LHCN-M2 (cell line): ENCODE data around the gene HOOK1. TPM values are rescaled to one million over a fixed set of nuclear protein-coding genes. Genes with fewer than 3 reads are reported as not detected.
"Not testable (repeated sequence)": the region's sequence is repeated elsewhere in the genome, so short reads cannot be mapped to it uniquely, and the experiment has no call there.

Source experiments
- DNase-seq: peaks from one replicate; pipeline ENCODE4 v3.0.0-alpha.2; 2012; ENCODE audit warnings: low read depth
- total RNA-seq: library from RNA; depleted of rRNA; stranded (reverse); fragments of >200 nt; gene quantifications from 2 replicates; pipeline ENCODE4 v1.2.3, GENCODE V29; 2014

Gene HOOK1
- total RNA-seq, 1 experiment from 2014 or later, result 0.11 TPM

GRCh38 chr1:59819566-59820438 is 5.1 kb downstream of the HOOK1 start:
- peak; percentile 21 for DNase-seq

- DNase-seq, result no peak
These were observed 12.4 kb downstream of the HOOK1 start for GRCh38 chr1:59827055-59827643.

DNA sequence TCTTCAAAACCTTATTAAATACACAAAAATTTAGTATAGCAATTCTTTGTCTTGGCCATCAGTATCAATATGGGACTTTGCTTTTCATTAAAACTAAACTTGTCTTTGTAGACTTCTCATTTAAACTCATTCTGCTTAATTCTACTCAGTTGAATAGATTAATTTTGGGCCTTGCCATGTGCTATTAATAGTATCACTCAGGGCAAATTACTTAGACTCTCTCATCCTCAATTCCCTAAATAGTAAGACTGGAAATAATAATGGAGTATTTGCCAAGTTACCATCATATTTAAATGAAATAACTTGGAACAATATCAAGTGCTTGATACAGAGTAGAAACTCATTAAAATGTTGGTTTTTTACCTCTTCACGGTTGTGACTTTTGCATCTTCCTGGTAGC is 13.4 kb downstream of the HOOK1 start:
- no peak for DNase-seq

GRCh38 chr1:59831529-59831928 is 16.8 kb downstream of the HOOK1 start:
- DNase-seq, result no peak

GRCh38 chr1:59833022-59833421 is 18.3 kb downstream of the HOOK1 start:
- no peak for DNase-seq

DNA sequence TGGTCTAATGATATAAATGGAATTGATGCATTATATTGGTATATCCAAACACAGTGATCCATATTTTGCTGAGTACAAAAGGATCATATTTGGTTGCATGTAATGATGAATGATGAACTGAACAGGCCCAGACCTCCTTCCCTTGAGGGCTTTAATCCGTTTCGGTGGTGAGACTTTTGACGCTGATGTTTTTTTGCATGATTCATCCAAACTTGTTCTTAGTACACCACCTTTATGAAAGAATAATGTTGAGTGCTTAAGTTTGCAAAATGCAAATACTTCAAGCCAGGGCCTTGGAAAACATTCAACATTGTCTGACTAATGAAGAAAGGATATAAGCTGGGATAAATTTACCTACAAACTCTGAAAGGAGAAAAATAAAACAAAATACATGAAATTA is 19.2 kb downstream of the HOOK1 start:
- no peak for DNase-seq

- DNase-seq, result not testable (repeated sequence)
These were observed 23.1 kb downstream of the HOOK1 start for GRCh38 chr1:59837857-59838256.

- no peak for DNase-seq
These were observed 30.3 kb downstream of the HOOK1 start for GRCh38 chr1:59845091-59845490.

DNA sequence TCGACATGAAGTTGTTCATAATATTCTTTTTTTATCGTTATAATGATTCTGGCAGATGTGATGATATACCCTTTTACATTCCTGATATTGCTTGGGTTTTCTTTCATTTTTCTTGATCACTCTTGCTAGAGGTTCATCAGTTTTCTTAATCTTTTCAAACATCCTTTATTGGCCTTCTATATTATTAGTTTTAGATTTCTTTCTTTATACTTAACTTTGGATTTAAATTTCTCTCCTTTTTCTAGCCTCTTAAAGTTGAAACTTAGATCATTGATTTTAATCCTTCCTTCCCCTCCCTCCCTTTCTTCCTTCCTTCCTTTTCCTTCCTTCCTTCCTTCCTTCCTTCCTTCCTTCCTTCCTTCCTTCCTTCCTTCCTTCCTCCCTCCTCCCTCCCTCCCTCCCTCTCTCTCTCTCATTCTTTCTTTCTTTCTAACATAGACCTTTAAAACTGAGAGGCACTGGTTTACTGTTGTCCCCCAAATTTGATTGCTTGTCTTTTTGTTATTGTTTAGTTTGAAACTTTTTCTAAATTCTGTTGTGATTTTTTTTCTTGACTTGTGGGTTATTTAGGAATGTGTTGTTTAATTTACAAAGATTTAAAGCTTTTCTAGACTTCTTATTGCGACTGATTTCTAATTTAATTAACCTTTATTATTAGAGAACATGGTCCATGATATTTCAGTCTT is 31.6 kb downstream of the HOOK1 start:
- DNase-seq, result no peak

- no peak for DNase-seq
These were observed 32.1 kb downstream of the HOOK1 start for GRCh38 chr1:59846895-59847282.

DNA sequence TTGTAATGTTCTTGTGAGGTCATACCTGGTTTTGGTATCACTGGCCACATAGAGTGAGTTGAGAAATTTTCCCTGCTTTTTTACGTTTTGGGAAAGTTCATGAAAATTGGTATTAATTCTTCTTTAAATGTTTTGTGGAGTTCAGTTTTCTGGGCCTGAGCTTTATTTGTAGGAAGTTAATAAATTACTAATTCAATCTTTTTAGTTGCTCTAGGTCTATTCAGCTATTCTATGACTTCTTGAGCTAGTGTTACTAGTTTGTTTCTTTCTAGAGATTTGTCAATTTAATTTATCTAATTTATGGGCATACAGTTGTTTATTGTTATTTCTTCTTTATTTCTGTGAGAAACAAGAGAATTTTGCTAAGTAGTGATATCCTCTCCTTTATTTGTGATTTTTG is 37.4 kb downstream of the HOOK1 start:
- no peak for DNase-seq

GRCh38 chr1:59855297-59855696 is 40.5 kb downstream of the HOOK1 start:
- DNase-seq, result not testable (repeated sequence)

- DNase-seq, result no peak
These were observed 42.1 kb downstream of the HOOK1 start for GRCh38 chr1:59856725-59857338.

GRCh38 chr1:59857679-59858354 is 43.1 kb downstream of the HOOK1 start:
- no peak for DNase-seq

DNA sequence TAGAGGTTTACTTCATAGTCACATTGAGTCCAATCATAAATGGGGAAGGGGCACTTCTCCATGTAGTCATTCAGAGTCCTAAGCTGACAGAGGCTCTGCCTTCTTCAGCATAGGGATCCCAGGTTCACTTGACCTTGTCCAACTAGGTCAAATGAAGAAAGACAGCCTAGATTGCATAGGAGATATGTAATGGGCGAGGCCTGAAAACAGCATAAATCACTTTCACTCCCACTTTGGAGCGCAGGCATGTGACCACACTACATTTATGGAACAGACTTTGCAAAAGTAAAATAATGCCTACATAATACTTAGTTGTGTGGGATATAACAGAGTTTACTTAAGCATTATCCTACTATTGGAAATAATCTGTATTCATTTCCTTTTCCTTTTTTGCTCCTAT is 51.7 kb downstream of the HOOK1 start:
- no peak for DNase-seq

- DNase-seq, result no peak
These were observed 57.0 kb downstream of the HOOK1 start for GRCh38 chr1:59871746-59872145.

- DNase-seq, result no peak
These were observed 62.4 kb downstream of the HOOK1 start for GRCh38 chr1:59877108-59877682.

- DNase-seq, result no peak
These were observed 63.6 kb downstream of the HOOK1 start for GRCh38 chr1:59878370-59878769.

DNA sequence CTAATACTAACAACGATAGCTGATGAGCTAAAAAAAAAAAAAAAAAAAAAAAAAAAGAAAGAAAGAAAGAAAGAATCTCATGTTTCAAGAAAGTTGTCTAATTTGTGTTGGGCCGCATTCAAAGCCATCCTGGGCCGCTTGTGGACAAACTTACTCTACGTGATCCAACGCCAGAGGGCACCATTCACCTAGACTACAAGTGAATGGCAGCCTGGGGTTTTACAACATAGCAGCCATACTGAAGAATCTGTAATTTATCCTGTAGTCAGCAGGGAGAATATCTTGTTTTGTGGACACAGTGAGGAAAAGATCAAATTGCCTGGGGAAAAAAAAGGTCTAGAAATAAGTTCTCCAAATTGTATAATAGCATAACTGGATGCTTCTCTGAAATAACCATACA is 64.8 kb downstream of the HOOK1 start:
- DNase-seq, result peak; percentile 33

GRCh38 chr1:59879996-59880505 is 65.3 kb downstream of the HOOK1 start:
- DNase-seq, result no peak

DNA sequence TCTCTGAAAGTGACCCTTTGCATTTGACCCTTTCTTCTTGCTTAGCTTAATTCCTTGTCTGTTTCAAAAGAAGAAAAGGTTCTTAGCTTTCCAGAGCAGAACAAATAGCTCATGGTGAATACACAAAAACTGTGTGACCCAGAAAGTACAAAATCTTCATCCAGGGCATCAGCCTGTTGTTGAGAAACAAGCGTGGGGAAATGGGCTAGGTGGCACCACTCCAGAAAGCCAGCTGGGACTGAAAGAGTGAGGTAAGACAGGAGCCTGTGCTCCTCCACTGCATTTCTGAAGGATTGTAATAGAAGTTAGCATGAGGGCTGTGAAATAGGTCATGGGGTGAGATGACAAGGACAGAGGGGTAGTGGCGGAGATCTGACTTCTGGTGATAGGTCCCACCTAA is 66.0 kb downstream of the HOOK1 start:
- DNase-seq, result peak; percentile 3
